HFF-Myc (cell line): ENCODE data around the gene EPO.
"Not testable (repeated sequence)": the region's sequence is repeated elsewhere in the genome, so short reads cannot be mapped to it uniquely, and the experiment has no call there.

Source experiments
- DNase-seq: peaks from one replicate; pipeline ENCODE4 v3.0.0-alpha.2; 2011; ENCODE audit warnings: low read depth; ENCODE audit errors: extremely low read depth
- H3K4me3 ChIP-seq: replicated peaks from 2 replicates; pipeline ENCODE4 v1.5.1; 2011; ENCODE audit warnings: low read depth, mild to moderate bottlenecking, control low read depth, low read length
- CTCF ChIP-seq: IDR thresholded peaks from 2 replicates; pipeline ENCODE4 v1.5.1; 2012; ENCODE audit warnings: mild to moderate bottlenecking, low read depth, low read length, control low read depth; ENCODE audit errors: missing control alignments

The EPO gene

GRCh38 chr7:100705753-100706671 is 14.3 kb upstream of the EPO start, which contains the start of gene POP7:
TSS of gene POP7 (plus strand) at chr7:100706121. CDS start at chr7:100706831, 710 bp downstream.
- DNase-seq, result peak; percentile 88
- TF ChIP-seq CTCF, result no peak
- peak within 1 kb of the TSS; percentile 97 for H3K4me3 ChIP-seq

- no peak for TF ChIP-seq CTCF
- peak overlapping the region; percentile 97 for H3K4me3 ChIP-seq
- no peak for DNase-seq
Observed at GRCh38 chr7:100706672-100707311, 13.5 kb upstream of the EPO start.

- no peak overlapping the region for H3K4me3 ChIP-seq
- no peak for DNase-seq
- TF ChIP-seq CTCF, result no peak
Observed at GRCh38 chr7:100708395-100708794, 11.9 kb upstream of the EPO start.

GRCh38 chr7:100710452-100710851 is 9.8 kb upstream of the EPO start:
- no peak for DNase-seq
- no peak overlapping the region for H3K4me3 ChIP-seq
- no peak for TF ChIP-seq CTCF

- H3K4me3 ChIP-seq, result no peak overlapping the region
- no peak for DNase-seq
- TF ChIP-seq CTCF, result no peak
Observed at GRCh38 chr7:100711369-100711768, 8.9 kb upstream of the EPO start.

GRCh38 chr7:100714725-100715124 is 5.5 kb upstream of the EPO start:
- DNase-seq, result no peak
- no peak overlapping the region for H3K4me3 ChIP-seq
- no peak for TF ChIP-seq CTCF

- DNase-seq, H3K4me3 ChIP-seq: not testable (repeated sequence)
Observed at GRCh38 chr7:100717073-100717472, 3.2 kb upstream of the EPO start.
